Non-pigmented ciliary epithelial cell (primary cell): ENCODE data around the gene SLC25A20.
"Not testable (repeated sequence)": the region's sequence is repeated elsewhere in the genome, so short reads cannot be mapped to it uniquely, and the experiment has no call there.

Experiments used
- DNase-seq: peaks from one replicate; pipeline ENCODE4 v3.0.0-alpha.2; 2010; ENCODE audit warnings: low read depth

The SLC25A20 gene

GRCh38 chr3:48847053-48847503 lies 51.6 kb downstream of the SLC25A20 start:
- peak; percentile 10 for DNase-seq

- no peak for DNase-seq
These were observed 53.5 kb downstream of the SLC25A20 start for GRCh38 chr3:48845170-48845569.

GRCh38 chr3:48837163-48837562 lies 61.5 kb downstream of the SLC25A20 start:
- DNase-seq: no peak

DNA sequence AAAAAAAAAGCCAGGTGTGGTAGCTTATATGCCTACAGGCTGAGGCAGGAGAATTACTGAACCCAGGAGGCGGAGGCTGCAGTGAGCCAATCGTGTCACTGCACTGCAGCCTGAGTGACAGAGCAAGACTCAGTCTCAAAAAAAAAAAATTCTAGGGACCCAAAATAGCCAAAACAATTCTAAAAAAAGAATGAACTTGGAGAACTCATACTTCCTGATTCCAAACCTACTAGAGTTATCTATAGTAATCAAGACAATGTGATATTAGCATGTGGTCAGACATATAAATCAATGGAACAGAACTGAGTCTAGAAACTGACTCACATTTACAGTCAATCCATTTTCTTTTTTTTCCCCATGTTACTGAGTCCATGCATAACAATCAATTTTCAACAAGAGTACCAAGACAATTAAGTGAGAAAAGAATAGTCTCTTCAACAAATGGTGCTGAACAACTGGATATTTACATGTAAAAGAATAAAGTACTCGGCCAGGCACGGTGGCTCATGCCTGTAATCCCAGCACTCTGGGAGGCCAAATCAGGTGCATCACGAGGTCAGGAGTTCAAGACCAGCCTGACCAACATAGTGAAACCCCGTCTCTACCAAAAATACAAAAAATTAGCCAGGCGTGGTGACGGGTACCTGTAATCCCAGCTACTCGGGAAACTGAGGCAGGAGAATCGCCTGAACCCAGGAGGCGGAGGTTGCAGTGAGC lies 62.9 kb downstream of the SLC25A20 start:
- no peak for DNase-seq

- no peak for DNase-seq
These were observed 66.0 kb downstream of the SLC25A20 start for GRCh38 chr3:48832684-48833083.

DNA sequence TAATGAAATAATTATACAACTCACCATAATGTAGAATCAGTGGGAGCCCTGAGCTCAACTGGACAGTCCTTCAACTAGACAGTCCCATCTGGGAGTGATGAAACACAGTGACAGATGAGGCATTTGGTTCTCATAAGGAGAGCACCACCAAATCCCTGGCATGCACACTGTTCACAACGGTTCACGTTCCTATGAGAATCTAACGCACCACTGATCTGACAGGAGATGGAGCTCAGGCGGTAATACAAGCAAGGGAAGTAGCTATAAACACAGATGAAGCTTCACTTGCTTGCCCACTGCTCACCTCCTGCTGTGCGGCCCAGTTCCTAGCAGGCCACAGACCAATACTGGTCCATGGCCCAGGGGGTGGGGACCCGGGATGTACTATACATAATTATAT lies 68.0 kb downstream of the SLC25A20 start:
- no peak for DNase-seq

DNA sequence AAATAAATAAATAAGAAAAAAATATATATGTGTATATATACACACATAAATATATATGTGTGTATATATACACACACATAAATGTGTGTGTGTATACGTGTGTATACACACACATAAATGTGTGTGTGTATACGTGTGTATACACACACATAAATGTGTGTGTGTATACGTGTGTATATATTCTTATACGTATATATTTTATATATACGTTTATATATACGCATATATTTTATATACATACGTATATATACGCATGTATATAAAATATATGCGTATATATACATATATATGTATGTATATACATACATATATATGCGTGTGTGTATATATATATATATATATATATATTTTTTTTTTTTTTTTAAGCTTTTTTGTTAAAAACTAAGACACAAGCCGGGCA lies 69.2 kb downstream of the SLC25A20 start:
- not testable (repeated sequence) for DNase-seq

DNA sequence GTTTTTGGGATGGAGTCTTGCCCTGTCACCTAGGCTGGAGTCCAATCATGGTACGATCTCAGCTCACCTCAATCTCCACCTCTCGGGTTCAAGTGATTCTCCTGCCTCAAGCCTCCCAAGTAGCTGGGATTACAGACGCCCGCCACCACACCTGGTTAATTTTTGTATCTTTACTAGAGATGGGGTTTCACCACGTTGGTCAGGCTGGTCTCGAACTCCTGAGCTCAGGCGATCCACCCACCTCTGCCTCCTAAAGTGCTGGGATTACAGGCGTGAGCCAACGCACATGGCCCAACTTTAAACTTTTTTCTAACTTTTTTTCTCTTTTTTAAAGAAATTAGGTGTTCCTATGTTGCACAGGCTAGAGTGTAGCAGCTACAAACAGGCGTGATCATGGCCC lies 70.8 kb downstream of the SLC25A20 start:
- not testable (repeated sequence) for DNase-seq

GRCh38 chr3:48826451-48826850 lies 72.2 kb downstream of the SLC25A20 start:
- peak; percentile 81 for DNase-seq

DNA sequence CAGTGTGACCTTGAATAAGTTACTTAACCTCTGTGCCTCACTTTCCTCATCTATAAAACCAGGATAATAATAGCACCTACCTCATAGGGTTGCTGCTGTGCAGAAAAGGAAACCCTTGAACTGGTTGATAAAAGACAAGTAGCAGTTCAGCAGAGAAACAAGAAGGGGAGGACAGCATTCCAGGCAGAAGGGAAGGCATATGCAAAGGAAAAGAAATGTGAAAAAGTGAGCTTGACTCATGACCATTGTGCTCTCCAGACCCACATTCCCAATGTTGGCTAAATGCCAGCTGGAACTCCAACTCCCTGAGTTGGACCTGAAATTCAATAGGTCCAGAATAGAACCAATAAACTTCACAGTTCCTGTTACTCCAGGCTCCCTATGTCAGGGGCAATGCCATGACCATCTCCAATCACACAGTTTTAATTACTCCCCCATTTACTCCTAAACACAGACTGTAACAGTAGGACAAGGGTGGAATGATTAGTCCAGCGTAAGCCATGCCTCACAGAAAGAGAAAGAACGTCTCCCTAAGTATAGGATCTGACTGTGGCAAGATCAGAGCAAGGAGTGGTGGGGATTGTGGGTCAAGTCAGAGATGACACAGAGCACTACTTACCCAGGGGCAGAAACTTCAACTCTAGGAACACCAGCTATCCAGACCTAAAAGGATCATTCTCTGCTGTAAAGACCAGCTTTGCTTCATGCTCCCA lies 77.9 kb downstream of the SLC25A20 start:
- peak; percentile 14 for DNase-seq

- no peak for DNase-seq
These were observed 79.2 kb downstream of the SLC25A20 start for GRCh38 chr3:48819234-48820221.

GRCh38 chr3:48811524-48811923 lies 87.2 kb downstream of the SLC25A20 start:
- DNase-seq: no peak
